ENCODE data around the gene GPR15. TPM values are rescaled to one million over a fixed set of nuclear protein-coding genes. Genes with fewer than 3 reads are reported as not detected.

Gene GPR15
- total RNA-seq, 3 donors from 2014 or later (not counting 1 experiment from before 2014, with no cell fraction given) = 0.97 to 32.8 (median 1.5) TPM

DNA sequence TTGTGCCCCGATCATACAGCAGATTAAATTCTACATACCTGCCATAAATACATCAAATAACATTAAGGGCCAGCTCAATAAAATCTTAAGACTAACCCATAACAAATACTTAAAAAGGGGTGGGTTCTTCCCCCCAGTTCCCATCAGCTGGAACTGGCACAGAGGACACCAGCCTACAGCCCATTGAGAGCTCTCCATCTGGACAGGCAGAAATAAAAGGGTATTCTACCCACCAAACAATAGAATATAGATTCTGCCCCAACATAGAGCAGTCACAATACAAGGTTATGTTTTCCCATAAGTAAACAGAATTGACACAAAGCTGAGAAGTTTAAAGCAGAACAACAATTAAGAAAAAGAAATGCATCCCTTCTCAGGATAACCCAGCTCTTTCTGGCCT, 49.7 kb downstream of the GPR15 start:
- no peaks in the 10 kb centered on the region for H3K9me3 Mint-ChIP-seq
- no peaks in the 10 kb centered on the region for H3K27me3 Mint-ChIP-seq (ENCODE audit: low read depth in 2 of 2)
- H3K27ac ChIP-seq (ENCODE audit: low read length) = no peak overlapping the region
- no peak overlapping the region for H3K4me3 ChIP-seq (ENCODE audit: low read length)
- no peaks in the 10 kb centered on the region for H3K27me3 ChIP-seq (ENCODE audit: control insufficient read depth, insufficient read depth, low read length)
- DNase-seq (no peak), ATAC-seq (no peak)
- WGBS (ENCODE audit: insufficient coverage) = 100% methylated on average over 1 of the region's 1 CpG
- intact Hi-C loops (cut with micrococcal nuclease) = no loop called here
- peaks cover 4 to 5% of the 10 kb centered on the region in 2 donors for H3K4me1 Mint-ChIP-seq
- H3K36me3 ChIP-seq (ENCODE audit: control insufficient read depth, insufficient read depth, low read length) = peaks cover 46% of the 10 kb centered on the region
- H3K27ac Mint-ChIP-seq = no peak overlapping the region
- no peaks in the 10 kb centered on the region for H3K9me3 ChIP-seq (ENCODE audit: control insufficient read depth, insufficient read depth, low read length)
- H3K36me3 Mint-ChIP-seq = peaks cover 6% of the 10 kb centered on the region
- H3K4me3 Mint-ChIP-seq = no peak overlapping the region
- TF ChIP-seq, protein P1, sequence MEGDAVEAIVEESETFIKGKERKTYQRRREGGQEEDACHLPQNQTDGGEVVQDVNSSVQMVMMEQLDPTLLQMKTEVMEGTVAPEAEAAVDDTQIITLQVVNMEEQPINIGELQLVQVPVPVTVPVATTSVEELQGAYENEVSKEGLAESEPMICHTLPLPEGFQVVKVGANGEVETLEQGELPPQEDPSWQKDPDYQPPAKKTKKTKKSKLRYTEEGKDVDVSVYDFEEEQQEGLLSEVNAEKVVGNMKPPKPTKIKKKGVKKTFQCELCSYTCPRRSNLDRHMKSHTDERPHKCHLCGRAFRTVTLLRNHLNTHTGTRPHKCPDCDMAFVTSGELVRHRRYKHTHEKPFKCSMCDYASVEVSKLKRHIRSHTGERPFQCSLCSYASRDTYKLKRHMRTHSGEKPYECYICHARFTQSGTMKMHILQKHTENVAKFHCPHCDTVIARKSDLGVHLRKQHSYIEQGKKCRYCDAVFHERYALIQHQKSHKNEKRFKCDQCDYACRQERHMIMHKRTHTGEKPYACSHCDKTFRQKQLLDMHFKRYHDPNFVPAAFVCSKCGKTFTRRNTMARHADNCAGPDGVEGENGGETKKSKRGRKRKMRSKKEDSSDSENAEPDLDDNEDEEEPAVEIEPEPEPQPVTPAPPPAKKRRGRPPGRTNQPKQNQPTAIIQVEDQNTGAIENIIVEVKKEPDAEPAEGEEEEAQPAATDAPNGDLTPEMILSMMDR (IDR thresholded peaks at IDR 0.05) = no peak
- no peaks in the 10 kb centered on the region for H3K4me1 ChIP-seq (ENCODE audit: control insufficient read depth, insufficient read depth, low read length)

DNA sequence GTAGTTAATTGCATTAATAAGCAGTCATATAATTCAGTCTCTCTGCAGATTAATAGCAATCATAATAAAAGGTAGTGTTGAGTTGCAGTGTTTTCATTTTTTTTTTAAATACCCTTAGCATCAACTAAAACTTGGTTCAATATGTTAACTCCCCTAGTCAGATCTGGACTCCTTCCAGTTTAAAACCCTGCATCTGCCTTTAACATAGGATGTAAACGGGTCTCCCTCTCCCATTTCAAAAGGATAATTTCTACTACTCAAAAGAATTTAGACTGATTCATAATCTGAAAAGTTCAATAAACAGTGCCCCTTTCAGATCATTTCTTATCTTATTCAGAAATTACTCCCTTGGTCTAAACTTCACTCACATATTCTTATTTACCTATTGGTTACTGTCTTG, 50.3 kb downstream of the GPR15 start:
- no peak overlapping the region for H3K27ac Mint-ChIP-seq
- intact Hi-C loops (cut with micrococcal nuclease) = no loop called here
- Histone ChIP-seq H3K27me3 (ENCODE audit: control insufficient read depth, insufficient read depth, low read length) (no peaks in the 10 kb centered on the region), H3K27ac (ENCODE audit: low read length) (no peak overlapping the region), H3K9me3 (ENCODE audit: control insufficient read depth, insufficient read depth, low read length) (no peaks in the 10 kb centered on the region), H3K4me1 (ENCODE audit: control insufficient read depth, insufficient read depth, low read length) (no peaks in the 10 kb centered on the region), H3K36me3 (ENCODE audit: control insufficient read depth, insufficient read depth, low read length) (peaks cover 49% of the 10 kb centered on the region), H3K4me3 (ENCODE audit: low read length) (no peak overlapping the region)
- peaks cover 4 to 5% of the 10 kb centered on the region in 2 donors for H3K4me1 Mint-ChIP-seq
- no peaks in the 10 kb centered on the region for H3K9me3 Mint-ChIP-seq
- no peak for DNase-seq
- H3K36me3 Mint-ChIP-seq = peaks cover 6% of the 10 kb centered on the region
- no peaks in the 10 kb centered on the region for H3K27me3 Mint-ChIP-seq (ENCODE audit: low read depth in 2 of 2)
- no peak for ATAC-seq
- TF ChIP-seq, protein P1 (IDR thresholded peaks at IDR 0.05) = no peak
- WGBS (ENCODE audit: insufficient coverage) = 100% methylated on average over 1 of the region's 1 CpG
- no peak overlapping the region for H3K4me3 Mint-ChIP-seq

GRCh38 chr3:98583766-98584165, 52.0 kb downstream of the GPR15 start:
- H3K27ac Mint-ChIP-seq = peak overlapping the region in 1 of 2 donors; percentile 1
- H3K4me3 ChIP-seq (ENCODE audit: low read length) = no peak overlapping the region
- peaks cover 48% of the 10 kb centered on the region for H3K36me3 ChIP-seq (ENCODE audit: control insufficient read depth, insufficient read depth, low read length)
- H3K27me3 Mint-ChIP-seq (ENCODE audit: low read depth in 2 of 2) = no peaks in the 10 kb centered on the region
- DNase-seq (no peak), ATAC-seq (no peak)
- no peaks in the 10 kb centered on the region for H3K4me1 ChIP-seq (ENCODE audit: control insufficient read depth, insufficient read depth, low read length)
- H3K4me3 Mint-ChIP-seq = no peak overlapping the region
- TF ChIP-seq, protein P1 (IDR thresholded peaks at IDR 0.05) = no peak
- H3K27me3 ChIP-seq (ENCODE audit: control insufficient read depth, insufficient read depth, low read length) = no peaks in the 10 kb centered on the region
- intact Hi-C loops (cut with micrococcal nuclease) = no loop called here
- H3K4me1 Mint-ChIP-seq = peaks cover 4 to 5% of the 10 kb centered on the region in 2 donors
- no peaks in the 10 kb centered on the region for H3K9me3 Mint-ChIP-seq
- no peaks in the 10 kb centered on the region for H3K9me3 ChIP-seq (ENCODE audit: control insufficient read depth, insufficient read depth, low read length)
- H3K27ac ChIP-seq (ENCODE audit: low read length) = no peak overlapping the region
- H3K36me3 Mint-ChIP-seq = peaks cover 13% of the 10 kb centered on the region
- WGBS (ENCODE audit: insufficient coverage) = 97% methylated on average over 4 of the region's 4 CpGs

Other genes with a start within 250 kb of the GPR15 start
- not detected for gene OR5H2, start 249.5 kb upstream of the GPR15 start, total RNA-seq
- not detected for gene OR5K4, start 178.1 kb upstream of the GPR15 start, total RNA-seq
- gene OR5K3, start 141.3 kb upstream of the GPR15 start, total RNA-seq = not detected
- not detected for gene OR5K1, start 68.8 kb upstream of the GPR15 start, total RNA-seq
- not detected for gene OR5K2, start 34.3 kb upstream of the GPR15 start, total RNA-seq
- gene CLDND1, start 9.1 kb upstream of the GPR15 start, total RNA-seq = 100 to 1,000 TPM; 175 to 220 (median 219) TPM
- 10 to 100 TPM in 2 of 3 donors, 1 to 10 TPM in 1; 7.6 to 12.7 (median 12.2) TPM for gene CPOX, start 61.6 kb downstream of the GPR15 start, total RNA-seq
- 1 to 10 TPM in 2 of 3 donors, under 1 TPM in 1; 0.38 to 3.7 (median 1.4) TPM for gene ST3GAL6, start 231.4 kb downstream of the GPR15 start, total RNA-seq